Measurements from ENCODE around the gene ZCCHC17.

The ZCCHC17 gene

DNA sequence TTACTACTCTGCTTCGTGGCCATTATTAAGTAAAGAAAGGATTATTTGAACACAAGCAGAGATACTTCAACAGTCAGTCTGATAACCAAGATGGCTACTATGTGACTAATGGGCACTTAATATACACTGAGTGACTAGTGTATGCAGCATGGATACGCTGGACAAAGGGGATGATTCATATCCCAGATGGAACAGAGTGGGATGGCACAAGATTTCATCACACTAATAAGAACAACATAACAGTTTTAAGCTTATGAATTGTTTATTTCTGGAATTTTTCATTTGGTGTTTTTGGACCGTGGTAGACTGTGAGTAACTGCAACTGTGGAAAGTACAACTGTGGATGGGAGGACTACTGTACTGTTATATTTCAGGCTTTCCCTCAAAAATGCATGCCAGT, 9.4 kb downstream of the ZCCHC17 start:
- DNase-seq (ENCODE audit: low read depth), result peak; percentile 85

GRCh38 chr1:31308036-31308435, 11.2 kb downstream of the ZCCHC17 start:
- no peak for DNase-seq (ENCODE audit: low read depth)

DNA sequence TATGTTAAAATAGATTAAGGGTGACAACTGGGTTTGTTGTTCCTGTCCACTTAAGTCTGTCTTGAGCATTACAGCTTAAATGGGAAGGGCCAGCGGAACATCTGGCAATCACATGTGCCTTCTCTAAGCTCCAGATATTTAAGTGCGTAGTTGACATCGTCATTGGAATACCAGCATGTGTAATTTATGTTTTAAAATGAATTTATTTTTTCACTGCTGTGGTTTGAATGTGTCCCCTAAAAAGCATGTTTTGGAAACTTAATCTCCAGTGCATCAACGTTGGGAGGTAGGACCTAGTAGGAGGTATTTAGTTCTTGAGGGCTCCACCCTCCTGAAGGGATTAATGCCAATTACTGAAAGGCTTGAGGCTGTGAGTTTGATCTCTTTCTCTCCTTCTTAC, 13.4 kb downstream of the ZCCHC17 start:
- DNase-seq (ENCODE audit: low read depth), result no peak

DNA sequence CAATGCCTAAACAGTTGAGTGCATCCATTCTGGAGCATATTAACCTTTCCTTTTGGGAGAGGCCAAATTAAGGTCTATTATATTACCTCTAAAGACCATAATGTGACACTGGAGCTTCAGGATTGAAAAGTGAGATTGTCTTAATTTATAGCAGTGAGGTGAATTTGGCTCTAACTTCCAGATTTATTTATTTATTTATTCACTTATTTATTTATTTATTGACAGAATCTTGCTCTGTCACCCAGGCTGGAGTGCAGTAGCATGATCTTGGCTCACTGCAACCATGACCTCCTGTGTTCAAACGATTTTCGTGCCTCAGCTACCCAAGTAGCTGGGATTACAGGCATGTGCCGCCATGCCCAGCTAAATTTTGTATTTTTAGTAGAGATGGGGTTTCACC, 19.1 kb downstream of the ZCCHC17 start:
- DNase-seq (ENCODE audit: low read depth), result no peak

DNA sequence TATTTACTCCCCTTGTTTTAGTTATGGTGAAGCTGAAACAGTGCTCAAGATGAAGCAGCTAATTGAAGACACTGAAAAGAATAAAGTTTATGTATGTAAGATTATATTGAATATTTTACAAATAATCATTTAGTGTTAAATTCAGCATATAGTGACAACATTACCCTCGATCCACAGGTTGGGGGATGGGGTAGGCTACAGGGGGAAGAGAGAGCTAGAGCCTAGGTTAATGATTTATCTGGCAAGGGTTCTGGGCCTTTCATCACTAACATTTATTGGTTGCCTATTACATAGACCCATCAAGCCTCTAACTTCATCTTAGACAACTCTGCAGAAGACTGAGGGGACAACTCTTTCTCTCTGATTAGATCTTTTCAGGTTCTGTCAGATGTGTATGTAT, 21.3 kb downstream of the ZCCHC17 start:
- no peak for DNase-seq (ENCODE audit: low read depth)

- no peak for DNase-seq (ENCODE audit: low read depth)
Measured at GRCh38 chr1:31324093-31324492, 27.3 kb downstream of the ZCCHC17 start.

DNA sequence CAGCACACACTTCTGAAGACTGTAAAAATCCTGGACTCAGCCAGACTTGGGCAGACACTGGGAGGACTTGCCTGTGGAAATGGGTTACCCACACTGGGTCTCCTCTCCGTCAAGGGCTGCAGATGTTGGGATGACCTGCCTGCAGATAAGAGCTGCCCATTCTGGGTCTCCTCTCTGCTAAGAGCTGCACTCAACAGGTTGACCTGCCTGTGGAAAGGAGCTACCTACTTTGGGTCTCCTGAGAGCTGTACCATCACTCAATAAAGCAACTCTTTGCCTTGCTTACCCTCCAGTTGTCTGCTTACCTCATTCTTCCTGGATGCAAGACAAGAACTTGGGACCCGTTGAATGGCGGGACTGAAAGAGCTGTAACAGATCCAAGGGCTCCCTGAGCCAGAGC, 28.2 kb downstream of the ZCCHC17 start:
- no peak for DNase-seq (ENCODE audit: low read depth)

DNA sequence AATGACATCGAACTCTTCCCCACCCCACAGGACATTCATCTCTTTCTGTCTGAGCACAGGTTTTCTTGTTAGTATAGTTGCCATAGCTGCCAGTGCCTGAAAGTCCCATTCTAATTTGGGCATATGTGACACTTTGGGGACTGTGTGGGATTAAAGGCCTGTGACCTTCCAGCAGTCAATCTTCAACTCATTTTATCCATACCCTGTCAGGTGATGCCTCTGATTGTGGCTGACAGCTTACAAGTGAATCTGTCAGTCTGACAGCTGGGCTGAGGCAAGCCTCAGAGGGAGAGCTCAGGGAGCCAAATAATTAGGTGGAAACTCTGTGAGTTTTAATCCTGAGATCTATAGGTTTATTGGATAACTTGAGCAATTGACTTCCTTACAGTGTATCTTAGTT, 29.6 kb downstream of the ZCCHC17 start:
- DNase-seq (ENCODE audit: low read depth), result no peak

DNA sequence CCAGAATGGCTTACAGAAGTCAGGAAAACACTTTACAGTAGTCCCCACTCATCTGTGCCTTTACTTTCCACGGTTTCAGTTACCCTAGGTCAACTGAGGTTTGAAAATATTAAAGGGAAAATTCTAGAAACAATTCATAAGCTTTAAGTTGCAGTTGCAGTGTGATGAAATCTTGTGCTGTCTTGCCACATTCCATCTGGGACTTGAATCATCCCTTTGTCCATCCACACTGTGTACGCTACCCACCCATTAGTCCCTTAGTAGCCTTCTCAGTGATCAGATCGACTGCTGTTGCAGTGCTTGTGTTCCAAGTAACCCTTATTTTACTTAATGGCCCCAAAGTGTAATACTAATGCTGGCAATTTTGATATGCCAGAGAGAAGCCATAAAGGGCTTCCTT, 30.5 kb downstream of the ZCCHC17 start:
- no peak for DNase-seq (ENCODE audit: low read depth)

GRCh38 chr1:31335007-31335406, 38.2 kb downstream of the ZCCHC17 start:
- peak; percentile 14 for DNase-seq (ENCODE audit: low read depth)

DNA sequence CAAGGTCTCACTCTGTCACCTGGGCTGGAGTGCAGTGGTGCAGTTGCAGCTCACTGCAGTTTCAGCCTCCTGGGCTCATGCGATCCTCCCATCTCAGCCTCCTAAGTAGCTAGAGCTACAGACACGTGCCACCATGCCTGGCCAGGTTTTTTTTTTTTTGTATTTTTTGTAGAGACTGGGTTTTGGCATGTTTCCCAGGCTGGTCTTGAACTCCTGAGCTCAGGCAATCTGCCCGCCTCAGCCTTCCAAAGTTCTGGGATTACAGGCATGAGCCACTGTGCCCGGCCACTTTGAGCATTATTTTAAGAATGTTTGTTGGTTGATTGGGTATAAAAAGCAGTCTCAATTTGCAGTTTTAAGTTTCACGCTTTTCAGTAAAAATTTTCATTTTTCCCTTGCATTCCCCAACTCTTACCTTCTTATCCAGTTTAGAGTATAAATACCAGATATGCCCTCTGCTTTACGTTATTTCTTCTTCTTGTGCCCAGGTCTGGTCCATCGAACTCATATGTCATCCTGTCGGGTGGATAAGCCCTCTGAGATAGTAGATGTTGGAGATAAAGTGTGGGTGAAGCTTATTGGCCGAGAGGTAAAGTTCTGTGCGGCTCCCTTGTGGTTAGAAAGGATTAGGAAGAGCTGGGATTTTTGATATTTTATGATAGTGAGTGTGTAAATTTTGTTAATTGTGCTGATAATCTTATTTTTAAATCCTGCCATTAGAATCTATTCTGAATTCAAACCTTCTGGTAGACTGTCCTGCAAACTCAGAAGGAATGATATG, 40.0 kb downstream of the ZCCHC17 start:
- no peak for DNase-seq (ENCODE audit: low read depth)

- no peak for DNase-seq (ENCODE audit: low read depth)
Measured at GRCh38 chr1:31344503-31344902, 47.7 kb downstream of the ZCCHC17 start.

DNA sequence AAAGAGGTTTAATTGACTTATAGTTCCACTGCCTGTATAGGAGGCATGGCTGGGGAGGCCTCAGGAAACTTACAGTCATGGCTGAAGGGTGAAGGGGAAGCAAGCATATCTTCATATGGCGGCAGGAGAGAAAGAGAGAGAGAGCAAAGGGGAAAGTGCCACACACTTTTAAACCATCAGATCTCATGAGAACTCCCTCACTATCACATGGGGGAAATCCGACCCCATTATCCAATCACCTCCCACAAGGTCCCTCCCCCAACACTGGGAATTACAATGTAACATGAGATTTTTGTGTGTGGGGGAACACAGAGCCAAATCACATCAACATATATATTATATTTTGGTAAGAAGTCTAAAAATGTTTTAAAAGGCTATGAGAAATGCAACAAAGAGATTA, 48.8 kb downstream of the ZCCHC17 start:
- DNase-seq (ENCODE audit: low read depth), result no peak

DNA sequence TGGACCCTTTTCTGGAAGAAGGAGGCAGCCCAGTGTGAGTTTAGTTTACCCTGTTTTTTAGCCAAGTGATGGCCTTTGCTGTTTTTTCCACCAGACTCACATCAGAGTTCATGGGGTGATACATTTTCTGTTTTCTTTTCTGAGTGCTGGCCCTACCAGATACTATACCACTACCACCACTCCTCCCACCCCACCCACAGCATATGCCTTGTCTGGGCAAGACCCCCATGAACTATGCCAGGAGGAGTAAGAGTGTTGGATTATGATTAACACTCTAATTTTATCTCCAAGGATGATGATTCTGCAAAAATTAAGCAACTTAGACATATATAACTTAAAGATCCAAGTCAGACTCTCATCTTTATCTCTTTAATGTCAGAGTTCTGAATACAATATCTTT, 50.0 kb downstream of the ZCCHC17 start:
- no peak for DNase-seq (ENCODE audit: low read depth)

DNA sequence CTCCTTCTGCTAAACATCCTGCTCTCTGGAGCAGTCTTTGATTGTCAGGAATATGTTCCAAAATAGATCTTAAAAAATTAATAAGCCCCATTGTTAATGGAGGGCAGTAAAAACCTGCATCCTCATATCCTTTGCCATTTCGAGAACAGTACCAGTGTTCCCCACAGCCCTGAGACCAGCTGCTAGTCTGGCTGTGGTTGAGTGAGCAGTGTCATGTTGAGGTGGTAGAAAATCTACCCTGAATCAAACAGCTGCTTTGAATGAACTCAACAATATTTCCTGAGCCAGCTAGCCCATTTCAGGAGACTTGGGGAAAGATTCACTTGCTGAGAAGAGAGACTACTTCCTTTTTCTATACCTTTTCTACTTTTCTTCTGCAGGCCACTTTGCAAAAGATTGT, 51.6 kb downstream of the ZCCHC17 start:
- no peak for DNase-seq (ENCODE audit: low read depth)

DNA sequence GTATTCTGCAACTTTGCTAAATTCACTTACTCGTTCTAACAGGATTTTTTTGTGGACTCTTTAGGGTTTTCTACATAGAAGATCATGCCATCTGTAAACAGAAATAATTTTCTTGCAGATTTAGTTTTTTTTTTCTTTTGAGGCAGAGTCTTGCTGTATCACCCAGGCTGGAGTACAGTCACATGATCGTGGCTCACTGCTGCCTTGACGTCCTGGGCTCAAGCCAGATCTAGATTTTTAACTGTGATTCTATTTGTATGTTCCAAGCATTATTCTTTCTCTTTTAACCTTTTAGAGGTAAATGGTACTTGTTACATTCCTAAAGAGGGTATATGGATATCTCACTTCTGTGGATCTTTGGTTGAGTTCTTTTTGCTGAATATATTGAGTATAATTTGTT, 57.5 kb downstream of the ZCCHC17 start:
- no peak for DNase-seq (ENCODE audit: low read depth)

- DNase-seq (ENCODE audit: low read depth), result no peak
Measured at GRCh38 chr1:31356427-31356826, 59.6 kb downstream of the ZCCHC17 start.

DNA sequence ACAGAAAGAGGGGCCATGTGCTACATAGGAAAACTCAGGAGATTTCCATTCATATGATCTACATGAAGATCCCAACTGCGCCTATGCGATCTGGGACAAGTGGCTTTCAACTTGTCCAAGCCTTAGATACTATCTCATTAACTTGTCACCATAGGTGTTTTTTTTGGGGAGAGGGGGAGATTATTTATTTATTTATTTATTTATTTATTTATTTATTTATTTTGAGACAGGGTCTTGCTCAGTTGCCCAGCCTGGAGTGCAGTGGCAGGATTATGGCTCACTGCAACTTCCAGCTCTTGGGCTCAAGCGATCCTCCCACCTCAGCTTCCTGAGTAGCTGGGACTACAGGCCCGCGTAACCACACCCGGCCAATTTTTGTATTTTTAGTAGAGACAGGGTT, 64.8 kb downstream of the ZCCHC17 start:
- DNase-seq (ENCODE audit: low read depth), result no peak

- no peak for DNase-seq (ENCODE audit: low read depth)
Measured at GRCh38 chr1:31362032-31362431, 65.2 kb downstream of the ZCCHC17 start.

GRCh38 chr1:31364561-31365250, 67.9 kb downstream of the ZCCHC17 start:
- DNase-seq (ENCODE audit: low read depth), result no peak

DNA sequence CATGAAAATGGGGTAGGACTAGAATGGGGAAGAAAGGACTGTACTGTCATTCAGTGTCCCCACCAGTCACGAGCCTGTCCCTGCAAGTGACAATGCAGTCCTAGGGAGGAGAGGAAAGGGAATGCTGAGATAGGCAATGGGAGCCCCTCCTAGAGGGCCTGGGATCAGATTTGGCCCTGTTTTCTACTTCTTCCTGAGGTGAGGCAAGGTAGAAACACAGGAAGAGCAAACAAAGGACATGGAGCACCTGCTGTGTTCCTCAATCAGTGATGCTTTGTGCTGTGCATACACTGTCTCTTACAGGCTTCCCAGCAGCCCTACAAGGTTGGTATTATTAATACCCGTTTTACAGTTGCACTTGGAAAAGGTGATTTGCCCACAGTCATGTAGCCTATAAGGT, 70.0 kb downstream of the ZCCHC17 start:
- DNase-seq (ENCODE audit: low read depth), result no peak

- no peak for DNase-seq (ENCODE audit: low read depth)
Measured at GRCh38 chr1:31368611-31369107, 71.8 kb downstream of the ZCCHC17 start.

- DNase-seq (ENCODE audit: low read depth), result no peak
Measured at GRCh38 chr1:31370021-31370420, 73.2 kb downstream of the ZCCHC17 start.

DNA sequence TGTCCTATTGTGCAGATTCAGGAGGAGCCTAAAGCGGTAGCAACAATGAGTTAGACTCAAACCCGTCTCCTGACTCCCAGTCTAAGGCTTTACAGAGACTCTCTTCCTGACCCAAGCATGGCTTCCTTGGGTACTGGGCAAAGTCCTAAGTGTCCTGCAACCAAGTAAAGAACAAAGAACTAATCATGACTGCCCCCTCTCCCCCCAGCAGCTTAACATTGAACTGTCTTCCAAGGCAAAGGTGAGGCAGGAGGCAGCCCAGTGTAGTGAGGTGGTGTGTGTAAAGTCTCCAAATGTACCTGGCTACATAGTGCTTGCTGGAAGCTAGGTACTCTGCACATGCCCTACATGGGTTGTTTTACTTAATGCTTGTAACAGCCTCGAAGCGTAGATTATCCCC, 73.7 kb downstream of the ZCCHC17 start:
- DNase-seq (ENCODE audit: low read depth), result no peak
